ENCODE data around the gene FANCF. TPM values are rescaled to one million over a fixed set of nuclear protein-coding genes. Genes with fewer than 3 reads are reported as not detected.
A peak's percentile ranks its signal among the peaks of the same experiment; 100 is the strongest.

The FANCF gene
- 10 to 100 TPM in 6 of 8 experiments, 1 to 10 TPM in 2; 5.4 to 17.3 (median 13.8) TPM for total RNA-seq

- Histone ChIP-seq H3K4me3 (peak within 1 kb of the TSS; percentile 86 to 99 (median 92)), H3K4me1 (replicated peaks in 1 of 2) (peaks cover 9 to 30% of the 10 kb centered on the region in 2 donors), H3K27ac (peak within 1 kb of the TSS; percentile 80 to 85)
- 0 to 36% (median 6%) methylated on average over 3 to 20 of the region's 55 CpGs for WGBS, 10 experiments
- peak; percentile 91 to 94 (median 93) for ATAC-seq (replicated peaks in 6 of 8)
- in situ Hi-C loops (cut with MboI; ENCODE audit: low pct_unique_long_range_greater_than_20kb in 2 of 9, low sequenced_read_pairs in 9 of 9, unreplicated experiment in 9 of 9) = no loop called here
Measured at GRCh38 chr11:22625448-22626287, at the start of gene FANCF. FANCF (minus strand) TSS chr11:22625823; CDS start chr11:22625810, 13 bp downstream.

GRCh38 chr11:22674470-22675439 lies 49.1 kb upstream of the FANCF start:
- Histone ChIP-seq H3K4me1 (replicated peaks in 1 of 2) (no peaks in the 10 kb centered on the region), H3K4me3 (no peak overlapping the region), H3K27ac (no peak overlapping the region)
- in situ Hi-C loops (cut with MboI; ENCODE audit: low pct_unique_long_range_greater_than_20kb in 2 of 9, low sequenced_read_pairs in 9 of 9, unreplicated experiment in 9 of 9) = no loop called here
- 6 to 98% (median 73%) methylated on average over 4 of the region's 4 CpGs for WGBS, 10 experiments
- ATAC-seq (replicated peaks in 6 of 8) = no peak

GRCh38 chr11:22671751-22672150 lies 46.1 kb upstream of the FANCF start:
- Histone ChIP-seq H3K4me3 (no peak overlapping the region), H3K4me1 (replicated peaks in 1 of 2) (peaks cover 0 to 3% of the 10 kb centered on the region in 2 donors), H3K27ac (no peak overlapping the region)
- in situ Hi-C loops (cut with MboI; ENCODE audit: low pct_unique_long_range_greater_than_20kb in 2 of 9, low sequenced_read_pairs in 9 of 9, unreplicated experiment in 9 of 9) = no loop called here
- 0 to 94% (median 23%) methylated on average over 2 of the region's 2 CpGs; no CpG with 5 or more reads in 3 of the 10 experiments for WGBS, 10 experiments
- ATAC-seq (replicated peaks in 6 of 8) = no peak

- ATAC-seq (replicated peaks in 6 of 8) = peak in 1 of 8 experiments; percentile 33
- WGBS, 10 experiments = 0 to 82% (median 33%) methylated on average over 1 of the region's 1 CpG; no CpG with 5 or more reads in 3 of the 10 experiments
- Histone ChIP-seq H3K4me1 (replicated peaks in 1 of 2) (peaks cover 4 to 6% of the 10 kb centered on the region in 2 donors), H3K27ac (no peak overlapping the region), H3K4me3 (no peak overlapping the region)
- in situ Hi-C loops (cut with MboI; ENCODE audit: low pct_unique_long_range_greater_than_20kb in 2 of 9, low sequenced_read_pairs in 9 of 9, unreplicated experiment in 9 of 9) = no loop called here
Measured at GRCh38 chr11:22670830-22671229, 45.2 kb upstream of the FANCF start.

GRCh38 chr11:22669368-22669767 lies 43.7 kb upstream of the FANCF start:
- Histone ChIP-seq H3K27ac (no peak overlapping the region), H3K4me1 (replicated peaks in 1 of 2) (peaks cover 4 to 7% of the 10 kb centered on the region in 2 donors), H3K4me3 (no peak overlapping the region)
- in situ Hi-C loops (cut with MboI; ENCODE audit: low pct_unique_long_range_greater_than_20kb in 2 of 9, low sequenced_read_pairs in 9 of 9, unreplicated experiment in 9 of 9) = no loop called here
- ATAC-seq (replicated peaks in 6 of 8) = no peak
- WGBS, 10 experiments = 8 to 100% (median 79%) methylated on average over 1 to 2 of the region's 2 CpGs; no CpG with 5 or more reads in 1 of the 10 experiments

GRCh38 chr11:22668005-22668796 lies 42.6 kb upstream of the FANCF start:
- WGBS, 10 experiments = 7 to 92% (median 70%) methylated on average over 1 to 3 of the region's 3 CpGs; no CpG with 5 or more reads in 1 of the 10 experiments
- H3K4me1 ChIP-seq (replicated peaks in 1 of 2) = peaks cover 4 to 7% of the 10 kb centered on the region in 2 donors
- no peak overlapping the region for H3K4me3 ChIP-seq
- H3K27ac ChIP-seq = no peak overlapping the region
- in situ Hi-C loops (cut with MboI; ENCODE audit: low pct_unique_long_range_greater_than_20kb in 2 of 9, low sequenced_read_pairs in 9 of 9, unreplicated experiment in 9 of 9) = no loop called here
- no peak for ATAC-seq (replicated peaks in 6 of 8)

GRCh38 chr11:22666688-22667439 lies 41.2 kb upstream of the FANCF start:
- Histone ChIP-seq H3K4me3 (peak overlapping the region; percentile 37 to 54 (median 40)), H3K27ac (no peak overlapping the region), H3K4me1 (replicated peaks in 1 of 2) (peaks cover 4 to 7% of the 10 kb centered on the region in 2 donors)
- in situ Hi-C loops (cut with MboI; ENCODE audit: low pct_unique_long_range_greater_than_20kb in 2 of 9, low sequenced_read_pairs in 9 of 9, unreplicated experiment in 9 of 9) = no loop called here
- ATAC-seq (replicated peaks in 6 of 8) = peak; percentile 50 to 96 (median 94)
- WGBS, 10 experiments = 0 to 72% (median 4%) methylated on average over 1 to 10 of the region's 40 CpGs; no CpG with 5 or more reads in 2 of the 10 experiments

- in situ Hi-C loops (cut with MboI; ENCODE audit: low pct_unique_long_range_greater_than_20kb in 2 of 9, low sequenced_read_pairs in 9 of 9, unreplicated experiment in 9 of 9) = no loop called here
- ATAC-seq (replicated peaks in 6 of 8) = no peak
- Histone ChIP-seq H3K4me1 (replicated peaks in 1 of 2) (peaks cover 4 to 7% of the 10 kb centered on the region in 2 donors), H3K4me3 (peak within 1 kb of the TSS; percentile 37 to 54 (median 40)), H3K27ac (no peak within 1 kb of the TSS)
- 0 to 33% (median 3%) methylated on average over 1 to 6 of the region's 8 CpGs; no CpG with 5 or more reads in 2 of the 10 experiments for WGBS, 10 experiments
Measured at GRCh38 chr11:22666325-22666687, 40.7 kb upstream of the FANCF start, which contains the start of gene GAS2. GAS2 (plus strand) TSS chr11:22666611; CDS start chr11:22674870, 8,259 bp downstream.

- H3K4me1 ChIP-seq (replicated peaks in 1 of 2) = peaks cover 0 to 5% of the 10 kb centered on the region in 2 donors
- H3K4me3 ChIP-seq = no peak overlapping the region
- in situ Hi-C loops (cut with MboI; ENCODE audit: low pct_unique_long_range_greater_than_20kb in 2 of 9, low sequenced_read_pairs in 9 of 9, unreplicated experiment in 9 of 9) = no loop called here
- no peak overlapping the region for H3K27ac ChIP-seq
- ATAC-seq (replicated peaks in 6 of 8) = no peak
- WGBS, 10 experiments = 80 to 100% (median 92%) methylated on average over 1 of the region's 1 CpG; no CpG with 5 or more reads in 5 of the 10 experiments
Measured at GRCh38 chr11:22659783-22660182, 34.2 kb upstream of the FANCF start.

- in situ Hi-C loops (cut with MboI; ENCODE audit: low pct_unique_long_range_greater_than_20kb in 2 of 9, low sequenced_read_pairs in 9 of 9, unreplicated experiment in 9 of 9) = no loop called here
- H3K27ac ChIP-seq = no peak overlapping the region
- ATAC-seq (replicated peaks in 6 of 8) = no peak
- WGBS, 10 experiments = 0 to 100% (median 73%) methylated on average over 1 of the region's 1 CpG; no CpG with 5 or more reads in 4 of the 10 experiments
- H3K4me1 ChIP-seq (replicated peaks in 1 of 2) = peaks cover 0 to 5% of the 10 kb centered on the region in 2 donors
- H3K4me3 ChIP-seq = no peak overlapping the region
Measured at GRCh38 chr11:22657101-22657694, 31.6 kb upstream of the FANCF start.

GRCh38 chr11:22656130-22656529 lies 30.5 kb upstream of the FANCF start:
- in situ Hi-C loops (cut with MboI; ENCODE audit: low pct_unique_long_range_greater_than_20kb in 2 of 9, low sequenced_read_pairs in 9 of 9, unreplicated experiment in 9 of 9) = no loop called here
- no peak for ATAC-seq (replicated peaks in 6 of 8)
- H3K4me3 ChIP-seq = no peak overlapping the region
- no peak overlapping the region for H3K27ac ChIP-seq
- peaks cover 0 to 5% of the 10 kb centered on the region in 2 donors for H3K4me1 ChIP-seq (replicated peaks in 1 of 2)

Measured in motor neuron (in vitro differentiated cells).